Right ventricle myocardium superior (tissue), 1 donor: ENCODE measurements around the gene GAL3ST2. TPM values are rescaled to one million over a fixed set of nuclear protein-coding genes. Genes with fewer than 3 reads are reported as not detected.
"Not testable (repeated sequence)": the region's sequence is repeated elsewhere in the genome, so short reads cannot be mapped to it uniquely, and the experiment has no call there.

Experiments used
- ATAC-seq: fragments of 200-7000 bp; cut with Tn5 transposase; one replicate; pipeline ENCODE4 v1.9.1; 2020; ENCODE audit warnings: mild to moderate bottlenecking; ENCODE audit not compliant: poor library complexity
- DNase-seq: peaks from one replicate; pipeline ENCODE4 v3.0.0-alpha.2; 2020
- intact Hi-C: fragments of 100-400 bp; cut with DNase I; formaldehyde crosslinking; loops from one replicate; pipeline ENCODE4 v1.11.2; 2022
- total RNA-seq: library from RNA; stranded (reverse); fragmentation: NEBNext Ultra II Directional; extraction: Animal tissue kit (Norgen Biotek cat#: 25700); gene quantifications from one replicate; pipeline ENCODE4 v1.2.1, GENCODE V29; 2021
- donor health status: DM: no; HTN: yes; CAD: no; lungs with severe emphysema.

Gene GAL3ST2
- total RNA-seq, 1 donor from 2014 or later = not detected

GRCh38 chr2:241823531-241824437 is 47.2 kb downstream of the GAL3ST2 start:
- ATAC-seq, intact Hi-C loops: not testable (repeated sequence)
- DNase-seq = peak; percentile 29

- no peak for DNase-seq
- intact Hi-C loops = no loop called here
- ATAC-seq = no peak
Observed at GRCh38 chr2:241827394-241827793, 50.8 kb downstream of the GAL3ST2 start.

GRCh38 chr2:241833101-241833663 is 56.6 kb downstream of the GAL3ST2 start:
- DNase-seq (no peak), ATAC-seq (no peak)
- intact Hi-C loops = no loop called here

GRCh38 chr2:241833756-241834526 is 57.3 kb downstream of the GAL3ST2 start:
- ATAC-seq, intact Hi-C loops, DNase-seq: not testable (repeated sequence)

GRCh38 chr2:241834527-241835210 is 58.0 kb downstream of the GAL3ST2 start:
- intact Hi-C loops = no loop called here
- DNase-seq (no peak), ATAC-seq (no peak)

- ATAC-seq = no peak
- intact Hi-C loops = no loop called here
- no peak for DNase-seq
Observed at GRCh38 chr2:241835611-241836010, 59.0 kb downstream of the GAL3ST2 start.

- DNase-seq (no peak), ATAC-seq (no peak)
- intact Hi-C loops = no loop called here
Observed at GRCh38 chr2:241836292-241836691, 59.7 kb downstream of the GAL3ST2 start.

GRCh38 chr2:241837197-241837965 is 60.8 kb downstream of the GAL3ST2 start:
- ATAC-seq = no peak
- intact Hi-C loops = no loop called here

GRCh38 chr2:241841181-241842066 is 64.8 kb downstream of the GAL3ST2 start:
- intact Hi-C loops = no loop called here
- ATAC-seq (peak; percentile 56), DNase-seq (no peak)

More at GRCh38 chr2:241837197-241837965, 60.8 kb downstream of the GAL3ST2 start:
- no peak for DNase-seq

GRCh38 chr2:241842067-241842415 is 65.4 kb downstream of the GAL3ST2 start:
- ATAC-seq (no peak), DNase-seq (no peak)
- intact Hi-C loops = no loop called here

GRCh38 chr2:241842620-241843211 is 66.1 kb downstream of the GAL3ST2 start:
- DNase-seq (no peak), ATAC-seq (no peak)
- intact Hi-C loops = no loop called here

GRCh38 chr2:241843321-241844065 is 66.9 kb downstream of the GAL3ST2 start:
- ATAC-seq (no peak), DNase-seq (no peak)
- intact Hi-C loops = no loop called here

- peak; percentile 93 for ATAC-seq
- peak; percentile 89 for DNase-seq
- intact Hi-C loops = no loop called here
Observed at GRCh38 chr2:241844066-241844728, 67.6 kb downstream of the GAL3ST2 start.

- peak; percentile 38 for DNase-seq
Observed at GRCh38 chr2:241844831-241845578, 68.4 kb downstream of the GAL3ST2 start.

GRCh38 chr2:241846406-241846805 is 69.8 kb downstream of the GAL3ST2 start:
- intact Hi-C loops = no loop called here
- DNase-seq (no peak), ATAC-seq (no peak)

More at GRCh38 chr2:241844831-241845578, 68.4 kb downstream of the GAL3ST2 start:
- intact Hi-C loops = no loop called here
- ATAC-seq = no peak
